NCI-H526 treated with DMSO at 0.1 percent for 48 hours (cell line): ENCODE data around the gene FLNC.

Experiments
- DNase-seq: peaks from one replicate; lab custom pipeline; 2025; lab: John Stamatoyannopoulos, UW

The FLNC gene

DNA sequence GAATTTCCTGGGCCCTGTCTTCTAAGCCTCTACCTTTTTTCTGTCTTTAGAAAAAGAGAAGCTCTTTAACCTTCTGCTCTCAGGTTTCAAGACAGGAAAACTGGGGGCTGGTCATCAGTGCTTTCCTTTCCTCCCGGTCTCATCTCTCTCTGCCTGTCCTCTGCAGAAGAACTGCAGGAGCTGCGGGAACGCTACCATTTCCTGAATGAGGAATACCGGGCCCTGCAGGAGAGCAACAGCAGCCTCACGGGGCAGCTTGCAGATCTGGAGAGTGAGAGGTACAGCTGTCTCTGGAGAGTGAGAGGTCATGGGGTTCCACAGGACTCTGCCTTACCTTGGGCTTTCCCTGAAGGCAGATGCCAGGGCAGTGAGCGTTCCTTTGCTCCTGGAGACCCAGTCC, 25.7 kb upstream of the FLNC start:
- DNase-seq = no peak

DNA sequence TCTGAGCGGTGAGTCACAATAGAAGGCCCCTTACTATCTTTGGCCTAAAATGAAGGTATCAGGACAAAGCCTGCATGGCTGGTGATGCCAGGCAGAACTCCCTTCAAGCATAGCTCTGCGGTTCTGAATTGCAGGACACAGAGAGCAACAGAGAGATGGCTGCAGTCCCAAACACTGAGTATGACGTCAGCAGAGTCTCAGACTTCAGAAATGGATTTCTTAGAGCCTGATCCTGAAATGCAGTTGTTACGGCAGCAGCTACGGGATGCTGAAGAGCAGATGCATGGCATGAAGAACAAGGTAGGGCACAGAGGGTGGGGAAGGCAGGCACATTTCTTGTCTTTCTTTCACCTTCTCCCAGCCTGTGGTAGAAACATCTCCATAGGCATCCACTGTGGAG, 25.0 kb upstream of the FLNC start:
- DNase-seq = no peak

DNA sequence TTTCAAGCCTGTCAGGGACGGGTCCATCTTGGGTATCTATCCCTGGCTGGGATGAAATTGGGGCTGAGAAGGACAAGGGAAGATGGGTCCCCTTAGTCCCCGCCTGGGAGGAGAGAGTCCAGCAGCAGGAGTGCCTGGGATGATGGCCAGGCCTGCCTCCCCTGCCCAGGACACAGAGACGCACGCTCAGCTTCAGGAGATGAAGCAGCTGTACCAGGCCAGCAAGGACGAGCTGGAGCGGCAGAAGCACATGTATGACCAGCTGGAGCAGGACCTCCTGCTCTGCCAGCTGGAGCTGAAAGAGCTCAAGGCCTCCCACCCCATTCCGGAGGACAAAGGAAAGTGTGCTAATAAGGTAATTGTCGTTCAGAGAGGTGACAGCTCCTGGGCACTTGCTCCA, 23.0 kb upstream of the FLNC start:
- no peak for DNase-seq

DNA sequence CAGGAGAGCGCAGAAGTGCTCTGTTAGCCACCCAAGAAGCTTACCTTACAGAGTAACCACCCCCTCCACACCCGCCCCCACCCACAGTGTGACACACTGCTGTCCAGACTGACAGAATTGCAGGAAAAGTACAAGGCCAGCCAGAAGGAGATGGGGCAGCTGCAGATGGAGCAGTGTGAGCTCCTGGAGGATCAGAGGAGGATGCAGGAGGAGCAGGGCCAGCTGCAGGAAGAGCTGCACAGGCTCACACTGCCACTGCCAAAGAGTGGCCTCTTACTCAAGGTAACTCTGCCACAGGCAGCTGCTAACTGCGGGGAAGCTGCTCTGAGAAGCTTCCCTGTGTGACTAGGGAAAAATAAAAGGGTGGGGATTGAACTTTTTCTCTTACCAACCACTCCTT, 20.8 kb upstream of the FLNC start:
- no peak for DNase-seq

DNA sequence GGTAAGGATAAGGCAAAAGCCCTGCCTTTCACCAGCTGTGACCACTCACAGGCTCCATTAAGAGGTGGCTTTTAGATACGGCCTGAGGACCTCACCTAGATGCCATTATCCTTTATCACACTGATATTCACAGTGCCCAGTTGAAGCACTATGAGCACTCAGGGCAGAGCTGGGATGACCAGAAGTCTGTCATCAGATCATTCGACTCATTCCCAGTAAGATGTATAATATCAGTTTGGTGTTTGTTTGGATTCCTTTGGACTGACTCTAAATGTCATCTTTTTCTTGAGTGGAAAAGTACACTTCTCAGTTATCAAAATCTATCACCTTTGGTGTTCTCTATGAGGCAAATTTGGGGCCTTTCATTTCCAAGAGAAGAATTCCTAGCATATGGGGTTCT, 19.7 kb upstream of the FLNC start:
- DNase-seq = no peak

DNA sequence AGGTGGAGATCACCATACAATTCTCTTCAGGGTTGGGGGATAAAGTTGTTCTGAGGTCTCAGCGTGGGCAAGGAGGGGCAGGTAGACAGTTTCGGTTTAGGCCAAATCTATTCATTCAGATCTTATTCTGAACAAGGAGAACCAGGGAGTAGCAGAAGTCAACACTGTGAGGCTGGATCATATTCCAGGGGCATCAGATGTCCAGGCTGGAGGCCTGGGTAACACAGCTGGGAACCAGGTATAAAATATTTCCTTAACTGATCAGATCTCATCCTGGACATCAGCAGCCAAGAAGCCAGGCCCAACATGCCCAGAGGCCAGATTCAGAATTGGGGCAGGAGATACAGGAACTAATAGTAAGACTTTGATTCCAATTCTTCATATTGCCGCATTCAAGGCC, 19.2 kb upstream of the FLNC start:
- DNase-seq = no peak

DNA sequence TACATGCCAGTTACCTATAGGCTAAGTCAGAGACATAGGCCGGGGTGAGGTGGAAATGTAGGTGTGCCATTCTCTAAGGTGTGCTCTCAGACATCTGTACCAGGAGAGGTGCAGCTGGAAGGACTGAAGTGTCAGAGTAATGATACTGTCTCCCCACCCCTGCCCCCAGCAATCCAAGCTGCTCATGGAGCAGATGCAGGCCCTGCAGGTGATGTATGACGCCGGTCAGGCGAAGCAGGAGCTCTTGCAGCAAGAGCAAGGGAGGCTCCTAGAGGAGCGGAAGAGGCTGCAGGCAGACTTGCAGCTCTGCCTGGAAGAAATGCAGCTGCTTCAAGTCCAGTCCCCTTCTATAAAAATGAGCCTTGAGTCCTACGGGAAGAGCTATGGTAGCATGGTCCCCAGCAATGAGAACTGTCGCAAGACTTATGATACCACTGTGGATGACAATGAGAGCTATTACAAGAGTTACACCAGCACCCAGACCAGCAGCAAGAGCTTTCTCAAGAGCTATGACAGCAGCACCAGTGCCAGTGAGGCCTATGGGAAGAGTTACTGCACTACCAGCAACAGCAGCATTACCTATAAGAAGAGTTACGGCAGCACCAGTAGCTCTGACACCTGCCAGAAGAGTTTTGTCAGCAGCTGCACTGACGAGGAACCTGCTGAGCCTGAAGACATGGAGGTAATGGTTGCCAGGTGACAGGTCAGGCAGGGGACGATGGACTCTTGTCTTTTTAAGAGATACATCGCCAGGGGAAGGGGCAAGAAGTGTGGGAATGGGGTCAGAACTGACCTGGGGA, 18.4 kb upstream of the FLNC start:
- DNase-seq = no peak

DNA sequence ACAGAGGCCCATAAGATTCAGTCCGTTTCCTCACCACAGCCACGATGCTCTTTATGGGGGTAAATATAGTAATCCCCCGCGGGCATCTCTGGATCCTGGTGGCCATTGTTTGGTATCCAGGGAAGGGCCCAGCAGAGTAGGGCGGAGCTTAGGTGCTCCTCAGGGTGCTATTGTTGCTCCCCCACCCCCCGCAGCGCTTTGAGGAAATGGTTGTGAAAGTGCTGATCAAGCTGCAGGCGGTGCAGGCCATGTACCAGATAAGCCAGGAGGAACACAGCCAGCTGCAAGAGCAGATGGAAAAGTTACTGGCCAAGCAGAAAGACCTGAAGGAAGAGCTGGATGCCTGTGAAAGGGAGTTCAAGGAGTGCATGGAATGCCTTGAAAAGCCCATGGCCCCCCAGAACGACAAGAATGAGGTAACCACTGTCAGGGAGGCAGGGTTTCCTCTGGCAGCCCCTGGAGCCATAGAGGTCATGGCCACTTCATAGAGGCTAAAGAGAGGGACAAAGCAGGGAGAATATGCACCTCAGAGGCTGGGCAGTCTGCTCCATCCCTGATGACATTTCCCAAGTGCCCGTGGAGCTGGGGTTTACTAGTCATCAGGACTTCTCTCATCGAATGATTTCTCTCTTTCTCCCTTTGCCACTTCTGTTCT, 17.6 kb upstream of the FLNC start:
- DNase-seq = no peak

DNA sequence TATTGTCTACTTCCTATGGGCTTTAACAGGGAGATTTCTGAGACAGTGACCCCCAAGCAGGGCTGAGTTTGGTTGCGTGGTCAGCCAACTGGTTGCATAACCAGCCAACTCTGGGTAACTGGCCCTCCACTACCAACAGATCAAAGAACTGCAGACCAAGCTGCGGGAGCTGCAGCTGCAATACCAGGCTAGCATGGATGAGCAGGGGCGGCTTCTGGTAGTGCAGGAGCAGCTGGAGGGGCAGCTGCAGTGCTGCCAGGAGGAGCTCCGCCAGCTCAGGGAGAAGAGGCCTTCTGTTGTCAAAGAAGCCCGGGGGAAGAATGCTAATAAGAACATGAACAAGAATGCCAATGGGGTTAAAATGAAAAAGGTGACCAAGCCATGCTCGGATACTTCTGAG, 15.7 kb upstream of the FLNC start:
- DNase-seq = no peak

DNA sequence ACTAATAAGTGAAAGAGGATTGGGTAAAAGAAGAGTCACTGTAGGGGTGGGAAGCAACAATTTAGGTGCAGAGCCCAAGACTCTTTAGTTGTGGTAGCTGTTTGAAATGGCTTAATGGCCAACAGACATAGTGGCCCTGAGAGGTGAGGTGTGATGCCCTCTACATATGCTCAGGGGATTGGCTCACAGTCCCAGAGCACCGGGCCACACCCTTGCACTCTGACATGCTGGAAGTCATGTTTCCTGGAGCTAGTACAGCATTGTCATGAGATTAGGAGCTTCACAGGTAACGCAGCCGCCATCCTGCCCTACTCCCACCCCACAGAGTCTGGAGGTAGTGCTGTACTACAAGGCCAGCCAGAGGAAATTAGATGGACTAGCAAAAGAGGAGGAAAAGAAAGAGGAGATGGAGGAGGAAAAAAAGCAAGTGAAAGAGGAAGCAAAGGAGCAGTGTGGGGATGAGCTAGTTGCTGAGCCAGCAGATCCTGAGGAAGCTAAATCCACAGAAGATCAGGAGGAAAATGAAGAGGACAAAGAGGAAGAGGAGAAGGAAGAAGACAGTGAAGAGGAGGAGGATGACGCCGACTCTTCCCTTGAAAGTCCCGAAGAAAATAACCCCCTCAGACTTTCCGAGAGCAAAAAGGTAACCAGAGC, 14.8 kb upstream of the FLNC start:
- DNase-seq = no peak

DNA sequence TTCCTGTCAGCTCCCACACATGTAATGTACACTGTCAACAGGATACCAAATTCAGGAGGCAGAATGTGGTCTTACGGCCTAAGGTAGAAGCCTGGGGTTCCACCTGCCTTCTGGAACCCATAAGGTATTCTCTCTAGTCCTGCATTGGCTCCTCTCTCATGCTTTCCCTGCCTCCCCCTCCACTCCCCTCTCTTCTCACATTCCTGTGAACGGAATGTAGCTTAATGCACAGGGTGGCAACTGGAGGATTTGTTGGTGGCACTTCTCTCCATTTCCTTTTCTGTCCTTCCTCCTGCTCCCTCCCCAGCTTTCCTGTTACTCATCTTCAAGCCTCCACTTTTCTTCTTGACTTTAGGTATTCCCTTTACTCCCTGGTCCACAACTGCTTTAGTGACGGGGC, 11.5 kb upstream of the FLNC start:
- DNase-seq = no peak

DNA sequence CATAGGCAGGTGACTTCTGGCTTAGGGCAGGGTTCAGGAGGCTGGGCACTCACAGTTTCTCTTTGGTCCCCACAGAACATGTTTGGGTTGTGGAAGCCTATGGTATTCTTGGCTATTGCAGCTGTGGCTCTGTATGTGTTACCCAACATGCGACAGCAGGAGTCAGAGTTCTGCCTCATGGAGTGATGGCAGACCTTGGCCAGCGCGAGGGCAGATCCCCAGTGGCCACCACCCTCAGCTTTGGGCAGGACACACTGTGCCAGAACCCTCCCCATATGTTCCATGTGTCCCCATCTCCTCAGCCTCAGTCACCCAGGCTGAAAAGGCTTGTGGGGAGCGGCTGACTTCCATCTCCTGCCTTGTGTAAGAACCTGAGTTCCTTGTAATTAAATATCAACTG, 8.5 kb upstream of the FLNC start:
- no peak for DNase-seq

DNA sequence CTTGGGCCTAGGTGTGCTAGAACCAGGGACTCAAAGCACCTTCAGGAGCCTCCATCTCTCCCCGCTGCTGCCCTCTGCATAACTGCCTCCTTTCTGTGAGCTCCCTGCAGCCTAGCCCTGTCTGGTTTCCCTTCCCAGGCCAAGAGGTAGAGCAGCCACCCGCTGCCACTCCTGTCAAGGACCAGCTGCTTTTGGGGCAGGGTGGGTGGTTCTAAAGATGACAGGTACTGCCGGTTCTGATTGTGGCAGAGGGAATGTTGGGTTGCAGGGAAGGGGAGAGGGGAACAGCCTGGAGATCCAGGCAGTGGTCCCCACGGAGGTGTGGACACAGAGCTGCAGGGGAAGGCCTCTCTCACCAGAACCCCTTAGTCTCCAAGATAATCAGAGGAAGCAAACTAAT, 3.7 kb upstream of the FLNC start:
- DNase-seq = no peak

DNA sequence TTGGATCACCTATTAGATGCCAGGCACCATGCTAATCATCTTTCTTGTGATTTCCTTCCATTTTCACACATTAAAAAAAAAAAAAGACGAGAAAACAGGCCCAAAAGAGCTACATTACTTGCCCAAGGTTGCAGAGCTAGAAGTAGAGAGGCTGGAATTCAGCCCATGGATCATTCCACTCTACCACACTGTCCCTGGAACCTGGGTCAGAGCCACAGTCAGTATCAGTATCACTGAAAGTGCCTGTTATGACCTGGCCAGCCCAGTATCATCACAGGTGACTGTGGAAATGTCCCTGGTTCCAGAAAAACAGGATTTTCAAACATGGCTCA, 3.3 kb upstream of the FLNC start:
- DNase-seq = no peak

DNA sequence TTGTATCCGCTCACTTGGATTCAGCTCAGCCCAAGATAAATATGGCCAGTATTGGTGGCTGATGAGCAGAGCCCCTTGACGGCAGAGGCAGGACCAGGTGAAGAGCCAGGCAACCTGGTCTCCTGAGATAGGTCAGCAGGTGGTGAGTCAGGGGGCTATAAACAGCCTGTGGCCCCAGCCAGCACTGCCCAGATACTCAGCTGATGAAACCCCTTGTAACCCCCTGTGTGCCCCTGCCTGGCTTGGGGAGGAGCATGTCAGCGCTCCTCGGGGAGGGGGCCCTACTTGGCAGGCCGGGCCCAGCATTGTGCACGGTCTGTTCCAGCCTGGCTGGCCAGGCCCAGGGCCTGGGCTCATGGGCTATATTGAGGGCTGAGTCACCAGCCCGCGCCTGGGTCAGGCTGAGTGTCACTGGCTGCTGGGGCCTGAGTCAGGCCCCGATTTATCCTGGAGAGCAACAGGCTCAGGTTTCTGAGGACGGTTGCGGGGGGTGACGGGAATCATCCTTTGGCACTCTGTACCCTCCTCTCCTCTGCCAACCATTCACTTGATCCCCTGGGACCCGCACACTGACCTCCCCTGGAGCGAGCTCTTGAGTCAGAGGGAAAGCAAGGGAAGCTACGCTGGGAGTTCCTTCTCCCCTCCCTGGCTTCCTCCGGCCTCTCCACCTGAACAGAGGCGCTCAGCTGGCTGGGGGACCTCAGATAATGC, 2.8 kb upstream of the FLNC start:
- no peak for DNase-seq

DNA sequence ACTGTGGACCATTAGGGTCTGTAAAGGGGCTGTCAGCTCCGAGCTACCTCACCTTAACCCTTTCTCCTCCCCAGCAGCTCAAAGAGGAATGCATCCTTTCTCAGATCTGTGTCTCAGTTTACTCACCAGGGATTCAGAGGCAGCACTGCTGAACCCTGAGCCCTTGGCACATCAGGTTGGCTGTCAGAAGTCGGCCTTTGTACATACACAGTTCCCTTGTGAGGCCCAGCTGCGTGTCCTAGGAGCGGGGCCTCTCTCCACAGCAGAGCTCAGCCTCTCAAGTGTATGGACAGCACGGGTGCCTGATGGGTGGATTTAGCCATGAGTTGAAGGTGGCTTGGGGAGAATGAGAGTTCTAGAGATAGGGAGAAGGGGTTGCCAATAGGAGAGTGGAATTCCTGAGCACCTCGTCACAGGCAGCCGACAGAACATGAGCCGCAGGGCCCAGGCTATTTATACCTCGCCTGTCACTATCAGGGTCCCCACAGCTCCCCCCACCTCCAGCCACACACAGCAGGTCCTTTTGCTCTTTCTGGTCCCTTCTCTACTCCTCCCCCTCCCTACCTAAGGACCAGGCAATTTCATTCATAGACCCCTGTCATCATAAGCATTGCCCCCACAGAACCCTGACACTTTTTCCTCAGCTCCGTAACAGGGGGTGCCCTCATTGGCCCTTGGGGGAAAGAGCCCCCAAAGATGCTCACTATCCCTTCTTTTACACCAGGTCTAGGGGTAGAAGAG, 2.1 kb upstream of the FLNC start:
- DNase-seq = no peak

DNA sequence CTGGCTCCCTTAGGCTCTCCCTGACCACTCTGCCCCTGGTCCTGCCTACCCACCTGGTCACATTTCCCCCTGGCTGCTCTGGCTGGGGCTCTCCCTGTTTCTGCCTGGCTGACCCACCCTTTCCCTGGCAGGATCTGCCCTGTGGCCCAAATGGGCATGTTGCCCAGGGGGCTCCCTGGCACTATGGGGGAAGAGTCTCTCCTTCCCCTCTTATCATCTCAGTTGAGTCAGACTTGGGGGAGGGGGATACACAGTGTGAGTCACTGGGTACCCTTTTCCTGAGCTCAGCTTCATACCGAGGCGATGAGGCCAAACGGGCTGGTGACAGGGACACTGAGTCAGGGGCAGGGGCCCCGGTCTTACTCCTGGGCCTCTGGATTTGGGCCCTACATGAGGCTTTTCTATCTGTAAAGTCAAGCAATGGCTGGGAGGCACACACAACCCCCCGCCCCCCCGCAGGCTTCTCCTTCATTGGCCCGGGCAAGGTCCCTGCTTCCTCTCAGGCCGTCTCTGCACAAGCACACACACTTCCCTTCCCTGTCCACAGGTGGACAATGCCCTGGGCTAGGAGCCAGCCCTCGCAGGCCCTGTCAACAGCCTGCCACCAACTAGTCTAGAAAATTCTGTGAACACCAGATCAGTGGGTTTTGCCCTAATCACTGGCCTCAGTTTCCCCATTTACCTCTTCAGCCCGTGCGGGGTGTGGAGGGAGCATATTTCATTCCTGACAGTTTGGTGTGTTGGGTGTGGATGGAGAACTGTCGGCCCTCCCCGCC, 627 bp upstream of the FLNC start:
- no peak for DNase-seq

DNA sequence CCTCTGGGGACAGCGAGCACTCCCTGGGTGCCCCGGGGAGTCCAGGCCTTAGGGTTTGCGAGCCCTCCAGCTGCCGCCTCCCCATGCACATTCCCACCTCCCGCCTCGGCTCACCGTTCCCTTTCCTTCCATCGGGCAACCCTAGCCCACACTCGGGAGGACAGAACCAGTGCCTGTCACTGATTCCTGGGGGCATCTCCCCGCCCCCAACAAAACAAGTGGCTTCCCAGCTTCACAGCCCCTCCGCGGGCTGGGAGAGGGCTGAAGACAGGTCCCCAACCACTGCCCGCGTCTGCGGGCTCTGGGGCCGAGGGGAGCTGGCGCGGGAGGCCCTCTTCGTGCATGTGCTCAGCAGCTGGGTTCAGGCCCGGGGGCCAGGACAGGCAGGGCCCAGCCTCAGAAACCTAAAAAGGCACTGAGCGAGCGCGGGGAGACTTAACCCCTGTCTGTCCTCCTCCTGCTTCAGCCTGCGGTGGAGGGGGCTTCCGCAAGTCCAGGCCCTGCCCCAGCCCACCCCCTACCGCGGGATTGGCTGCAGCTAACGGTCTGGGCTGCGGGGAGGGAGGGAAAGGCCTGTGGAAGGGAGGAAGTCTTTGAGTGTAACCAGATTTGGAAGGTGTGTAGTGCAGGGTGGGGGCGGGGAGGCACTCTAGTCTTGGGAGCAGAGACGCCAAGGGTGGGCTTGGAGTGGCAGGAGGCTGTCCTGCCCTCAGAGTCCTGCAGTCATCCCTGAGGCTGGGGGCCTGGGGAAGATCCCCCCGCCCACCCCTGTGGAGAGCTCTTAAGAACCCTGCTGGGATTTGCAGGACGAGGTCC, 1.2 kb downstream of the FLNC start:
- DNase-seq = no peak

DNA sequence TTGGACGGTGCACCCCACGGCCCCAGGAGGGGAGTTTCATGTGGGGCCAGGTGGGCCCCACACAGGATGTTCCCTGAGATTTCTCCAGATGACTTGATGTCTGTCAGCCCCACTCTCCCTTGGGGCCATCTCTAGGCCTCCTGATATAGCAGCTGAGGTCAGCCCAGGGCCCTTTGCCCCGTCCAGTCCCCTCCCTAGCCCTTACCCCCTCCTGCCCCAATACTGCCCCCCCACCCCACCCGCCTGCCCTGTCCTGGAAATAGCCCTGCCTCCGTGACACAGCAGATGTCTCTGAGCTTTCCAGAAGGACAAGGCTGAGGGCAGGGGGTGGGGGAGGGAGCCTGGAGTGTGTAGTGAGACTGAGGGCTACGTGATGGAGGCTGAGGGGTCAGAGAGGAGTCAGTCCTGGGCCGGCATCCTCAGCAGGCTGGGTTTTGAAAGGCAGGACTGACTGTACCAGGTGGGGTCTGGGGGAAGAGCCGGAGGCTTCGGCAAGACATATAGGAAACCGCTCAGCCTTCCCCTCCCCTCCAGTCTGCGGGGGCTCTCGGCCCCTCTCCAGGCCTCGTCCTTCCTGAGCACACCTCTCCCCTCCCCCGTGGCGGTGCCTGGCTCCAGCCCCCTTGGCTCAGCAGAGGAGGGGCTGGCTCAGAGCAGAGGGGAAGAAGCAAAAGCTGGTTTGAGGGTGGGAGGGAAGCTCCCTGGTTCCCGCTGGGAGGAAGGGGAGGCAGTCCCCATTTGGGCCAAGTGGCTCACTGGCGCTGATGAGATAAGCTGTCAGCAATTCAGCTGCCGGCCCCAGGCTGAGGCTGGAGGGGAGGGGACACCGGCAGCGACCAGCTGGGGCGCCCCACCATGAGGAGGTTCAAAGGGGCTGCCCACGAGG, 2.0 kb downstream of the FLNC start:
- DNase-seq = no peak

DNA sequence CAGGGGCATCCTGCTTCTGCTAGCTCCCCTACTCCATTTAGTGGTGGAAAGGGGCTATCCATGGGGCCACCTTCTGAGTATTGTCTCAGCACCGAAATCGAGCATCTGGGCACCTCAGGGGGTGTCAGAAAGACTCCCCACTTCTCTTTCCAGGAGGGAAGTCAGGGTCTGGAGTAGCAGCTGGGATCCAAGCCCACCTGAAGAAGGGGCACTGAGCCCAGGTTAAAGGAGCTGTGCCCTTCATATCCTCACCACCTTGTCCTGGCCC, 2.6 kb downstream of the FLNC start:
- DNase-seq = no peak
